Medulla oblongata (tissue), 1 donor: Measurements from ENCODE around the gene KRT12.
"Not testable (repeated sequence)": the region's sequence is repeated elsewhere in the genome, so short reads cannot be mapped to it uniquely, and the experiment has no call there.

Experiments
- DNase-seq: peaks from one replicate; pipeline ENCODE4 v3.0.0-alpha.2; 2015; ENCODE audit errors: extremely low spot score

Gene KRT12

DNA sequence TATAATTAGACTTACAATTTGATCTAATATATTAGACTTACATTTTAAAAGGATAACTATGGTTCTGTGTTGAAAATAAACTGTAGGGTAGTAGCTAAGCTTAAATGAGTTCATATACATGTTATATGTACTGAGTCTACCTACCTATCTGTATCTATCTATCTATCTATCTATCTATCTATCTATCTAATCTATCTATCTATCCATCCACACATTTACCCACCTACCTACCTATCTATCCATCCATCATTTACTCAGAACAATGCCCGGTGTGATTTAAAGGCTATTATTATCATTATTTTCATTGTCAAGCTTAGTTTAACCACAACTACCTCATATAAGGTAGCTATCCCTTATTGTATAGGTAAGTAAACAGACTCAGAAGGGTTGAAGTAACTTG, 51.6 kb downstream of the KRT12 start:
- DNase-seq = no peak

DNA sequence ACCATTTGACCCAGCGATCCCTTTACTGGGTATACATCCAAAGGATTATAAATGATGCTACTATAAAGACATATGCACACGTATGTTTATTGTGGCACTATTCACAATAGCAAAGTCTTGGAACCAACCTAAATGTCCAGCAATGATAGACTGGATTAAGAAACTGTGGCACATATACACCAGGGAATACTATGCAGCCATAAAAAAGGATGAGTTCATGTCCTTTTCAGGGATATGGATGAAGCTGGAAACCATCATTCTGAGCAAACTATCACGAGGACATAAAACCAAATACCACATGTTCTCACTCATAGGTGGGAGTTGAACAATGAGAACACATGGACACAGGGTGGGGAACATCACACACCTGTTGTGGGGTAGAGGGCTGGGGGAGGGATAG, 52.4 kb downstream of the KRT12 start:
- DNase-seq = not testable (repeated sequence)

DNA sequence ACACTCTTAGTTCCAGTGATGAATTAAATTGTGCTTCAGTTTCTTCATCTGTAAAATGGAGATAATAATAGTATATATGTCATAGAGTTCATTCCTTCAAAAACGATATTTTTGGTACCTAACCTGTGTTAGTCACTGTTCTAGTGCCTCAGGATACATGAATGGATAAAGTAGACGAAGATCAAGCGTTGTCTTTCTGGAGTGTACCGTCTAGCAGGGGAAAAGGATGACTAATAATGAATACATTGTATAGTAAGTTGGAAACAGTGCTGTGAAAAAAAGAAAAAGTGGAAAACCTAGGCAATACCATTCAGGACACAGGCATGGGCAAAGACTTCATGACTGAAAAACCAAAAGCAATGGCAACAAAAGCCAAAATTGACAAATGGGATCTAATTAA, 53.2 kb downstream of the KRT12 start:
- DNase-seq = no peak

DNA sequence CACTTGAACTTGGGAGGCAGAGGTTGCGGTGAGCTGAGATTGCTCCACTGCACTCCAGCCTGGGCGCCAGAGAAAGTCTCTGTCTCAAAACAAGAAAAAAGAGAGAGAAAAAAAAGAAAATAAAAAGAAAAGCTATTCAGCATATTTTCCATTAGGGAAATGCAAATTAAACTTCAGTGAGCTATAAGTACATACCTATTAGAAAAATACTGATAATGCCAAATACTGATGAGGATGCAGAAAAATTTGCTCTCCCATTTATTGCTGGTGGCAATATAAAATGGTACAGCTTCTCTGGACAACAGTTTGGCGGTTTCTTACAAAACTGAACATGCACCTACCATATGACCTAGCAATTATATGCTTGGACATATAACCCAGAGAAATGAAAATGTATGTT, 54.4 kb downstream of the KRT12 start:
- no peak for DNase-seq
